NCI-H345 (cell line): ENCODE results near the gene PLEKHM3.
"Not testable (repeated sequence)": the region's sequence is repeated elsewhere in the genome, so short reads cannot be mapped to it uniquely, and the experiment has no call there.

Source experiments
- DNase-seq: peaks from one replicate; lab custom pipeline; 2025; lab: John Stamatoyannopoulos, UW

The PLEKHM3 gene

DNA sequence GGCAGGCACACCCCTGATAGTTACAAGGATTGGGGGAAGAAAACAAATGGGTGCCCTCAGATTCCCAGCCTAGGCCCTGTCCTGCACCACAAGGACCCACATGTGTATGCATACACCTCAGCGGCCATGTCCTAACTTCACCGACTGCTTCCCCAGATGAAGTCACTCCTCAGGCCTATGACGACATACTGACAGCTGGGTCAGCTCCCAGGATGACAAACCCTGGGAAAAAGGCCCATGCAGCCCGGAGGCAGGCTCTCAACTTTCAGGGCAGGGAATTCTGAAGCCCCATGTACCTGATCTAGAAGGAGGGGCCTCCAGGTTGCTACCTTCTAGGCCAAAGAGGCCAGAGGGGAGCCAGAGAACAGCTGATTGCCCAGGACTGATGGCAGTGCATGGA is 11.0 kb upstream of the PLEKHM3 start:
- DNase-seq, result no peak

DNA sequence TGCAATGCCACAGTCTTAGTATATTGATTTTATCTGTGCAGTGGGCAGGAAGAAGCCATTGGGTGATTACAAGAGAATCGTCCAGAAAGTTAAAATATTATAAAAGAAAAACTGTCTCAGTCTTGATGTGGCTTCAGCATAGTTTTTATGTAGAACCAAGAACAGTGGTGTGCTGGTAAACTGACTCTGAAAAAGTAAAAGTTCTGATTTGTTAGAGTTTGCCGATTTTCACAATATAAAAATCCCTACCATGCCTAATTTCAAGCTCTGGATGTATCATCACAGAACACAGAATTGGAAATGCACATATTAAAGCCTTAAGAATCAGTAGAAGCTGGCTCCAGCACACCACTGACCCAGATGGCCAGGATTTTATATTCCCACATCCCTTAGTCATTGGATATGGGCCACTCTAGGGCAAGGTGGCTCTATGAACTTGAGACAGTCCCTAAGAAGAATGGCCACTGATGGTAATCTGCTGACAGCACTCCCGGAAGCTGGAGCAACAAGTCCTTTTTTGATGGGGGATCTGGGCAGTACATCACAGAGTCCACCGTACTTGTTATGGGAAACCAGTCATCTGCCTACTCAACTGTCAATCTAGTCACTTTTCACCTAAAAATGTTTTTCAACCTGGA is 9.3 kb upstream of the PLEKHM3 start:
- no peak for DNase-seq

DNA sequence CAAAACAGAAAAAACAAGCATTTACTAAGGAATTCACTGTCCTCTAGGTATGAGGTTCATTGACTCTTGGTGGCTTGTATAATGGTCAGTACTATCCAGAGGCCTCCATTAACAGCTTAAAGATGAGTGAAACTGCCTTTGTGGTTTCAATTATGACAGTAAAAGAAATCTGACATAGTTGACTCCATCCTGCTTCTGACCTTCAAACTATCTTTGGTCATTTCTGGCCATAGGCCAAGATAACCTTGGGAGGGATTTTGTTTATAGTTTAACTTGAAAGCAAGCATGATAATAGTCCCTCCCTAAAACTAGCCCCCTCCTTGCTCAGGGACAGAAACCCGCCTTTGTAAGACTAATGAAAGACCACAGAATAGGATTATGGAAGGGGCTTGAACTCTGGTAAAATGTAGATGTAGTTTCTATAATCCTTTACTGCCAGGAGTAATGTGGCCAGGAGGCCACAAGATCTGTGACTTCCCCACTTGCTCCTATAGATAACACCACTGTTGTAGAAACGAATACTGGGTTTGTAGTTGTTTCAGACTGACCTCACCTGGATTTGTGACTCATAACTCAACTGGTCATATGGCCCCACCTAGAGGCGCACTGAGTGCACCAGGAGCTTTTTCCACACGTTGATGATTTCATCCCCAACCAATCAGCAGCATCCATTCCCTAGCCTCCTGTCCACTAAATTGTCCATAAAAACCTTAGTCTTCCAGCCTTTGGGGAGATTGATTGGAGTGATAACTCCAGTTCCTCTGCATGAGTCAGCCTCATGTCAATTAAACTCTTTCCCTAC is 8.6 kb upstream of the PLEKHM3 start:
- no peak for DNase-seq

DNA sequence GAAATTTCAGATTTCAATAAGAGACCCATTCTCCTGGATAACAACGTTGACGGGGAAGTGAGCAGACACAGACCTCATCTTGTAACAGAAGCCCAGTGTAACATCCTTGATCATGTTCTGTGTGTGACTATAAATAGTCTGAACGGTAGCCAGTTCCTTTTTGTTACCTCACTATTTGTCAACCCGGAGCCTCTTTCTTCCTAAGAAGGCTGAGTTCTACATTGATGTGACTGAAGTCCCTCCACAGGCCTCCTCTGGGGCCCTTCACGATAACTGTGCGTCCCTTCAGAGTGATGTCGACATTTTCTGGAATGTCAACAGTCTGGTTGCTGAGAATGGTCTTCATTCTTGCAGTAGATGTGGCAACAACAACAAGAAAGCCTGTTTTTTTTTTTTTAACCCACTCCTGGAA is 6.3 kb upstream of the PLEKHM3 start:
- DNase-seq, result no peak

DNA sequence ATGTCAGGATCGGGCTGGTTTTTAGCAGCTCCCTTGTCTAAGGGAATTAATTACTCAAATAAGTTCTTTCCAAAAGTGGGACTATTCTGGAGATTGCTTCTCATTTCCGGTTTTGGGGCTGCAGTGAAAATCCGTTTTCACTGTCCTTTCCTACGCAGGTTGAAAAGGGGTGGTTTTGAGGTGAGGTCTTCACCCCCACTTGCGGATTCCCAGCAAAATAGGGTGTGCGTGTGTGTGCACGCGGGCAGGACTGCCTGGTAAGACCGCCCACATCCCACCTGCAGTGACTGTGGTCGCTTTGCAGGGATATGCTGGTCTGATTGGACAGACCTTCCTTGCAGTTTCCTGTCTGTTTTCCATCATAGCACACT is 472 bp upstream of the PLEKHM3 start:
- DNase-seq, result peak; percentile 51

DNA sequence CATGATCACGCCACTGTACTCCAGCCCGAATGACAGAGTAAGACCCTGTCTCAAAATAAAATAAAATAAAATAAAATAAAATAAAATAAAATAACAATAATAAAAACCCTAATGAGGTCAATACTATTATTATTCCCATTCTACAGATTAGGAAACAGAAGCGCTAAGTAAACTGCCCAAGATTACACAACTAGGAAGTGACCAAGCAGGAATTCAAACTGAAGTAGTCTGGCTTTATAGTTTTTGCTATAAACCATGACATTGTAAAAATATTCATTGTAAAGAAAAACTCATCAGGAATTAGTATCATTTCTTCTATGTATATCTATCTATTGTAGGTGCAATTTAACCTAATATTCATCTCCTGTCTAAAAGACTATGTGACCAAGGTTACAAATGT is 1.2 kb downstream of the PLEKHM3 start:
- no peak for DNase-seq

DNA sequence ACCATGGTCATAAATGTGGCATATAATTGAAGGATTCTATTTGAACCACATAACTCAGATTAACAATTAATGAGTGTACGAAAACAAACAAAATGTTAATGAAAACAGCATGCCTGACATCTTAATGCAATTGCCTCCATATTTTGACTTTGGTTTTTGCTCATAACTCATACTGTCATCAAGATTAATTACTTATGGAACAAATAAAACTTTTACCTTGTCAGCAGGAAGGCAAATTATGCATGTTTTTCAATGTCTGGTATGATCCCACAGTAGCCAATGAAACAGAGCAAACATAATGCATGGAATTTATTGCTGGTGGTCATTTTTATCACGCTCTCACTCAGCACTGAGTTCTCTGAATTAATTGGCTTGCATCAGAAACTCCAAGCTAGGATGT is 5.1 kb downstream of the PLEKHM3 start:
- DNase-seq, result no peak

DNA sequence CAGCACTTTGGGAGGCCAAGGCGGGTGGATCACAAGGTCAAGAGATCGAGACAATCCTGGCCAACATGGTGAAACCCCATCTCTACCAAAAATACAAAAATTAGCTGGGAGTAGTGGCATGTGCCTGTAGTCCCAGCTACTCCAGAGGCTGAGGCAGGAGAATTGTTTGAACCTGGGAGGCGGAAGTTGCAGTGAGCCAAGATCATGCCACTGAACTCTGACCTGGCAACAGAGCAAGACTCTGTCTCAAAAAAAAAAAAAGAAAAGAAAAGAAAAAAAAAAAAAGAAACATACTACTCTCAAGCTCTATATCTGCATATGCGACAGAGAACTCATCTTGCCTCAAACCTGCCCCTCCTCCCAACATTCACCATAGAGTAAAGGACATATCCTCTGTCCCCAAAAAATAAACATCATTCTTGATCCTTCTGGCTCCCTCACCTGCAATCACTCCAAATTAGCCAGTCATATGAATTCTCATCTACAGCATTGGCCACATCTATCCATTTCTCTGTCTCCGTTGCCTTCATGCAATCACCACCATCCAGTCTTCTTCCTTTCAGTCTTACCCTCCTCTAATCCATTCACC is 7.1 kb downstream of the PLEKHM3 start:
- not testable (repeated sequence) for DNase-seq

DNA sequence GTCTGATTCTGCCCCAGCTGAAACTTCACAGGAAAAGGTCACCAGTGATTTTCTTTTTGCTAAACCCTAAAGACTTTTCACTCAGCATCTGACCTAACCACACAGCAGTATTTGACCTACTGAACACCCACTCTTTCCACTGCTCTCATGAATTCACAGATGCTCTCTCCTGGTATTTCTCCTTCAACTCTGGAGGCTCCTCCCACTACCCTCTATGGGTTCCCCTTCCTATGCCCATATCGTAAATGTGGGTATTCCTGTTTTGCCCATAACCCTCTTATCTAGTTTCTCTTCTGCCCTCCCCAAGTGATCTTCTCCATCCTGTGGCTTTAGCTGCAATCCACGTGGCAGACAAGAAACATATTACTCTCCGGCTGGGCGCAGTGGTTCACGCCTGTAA is 7.6 kb downstream of the PLEKHM3 start:
- DNase-seq, result no peak

DNA sequence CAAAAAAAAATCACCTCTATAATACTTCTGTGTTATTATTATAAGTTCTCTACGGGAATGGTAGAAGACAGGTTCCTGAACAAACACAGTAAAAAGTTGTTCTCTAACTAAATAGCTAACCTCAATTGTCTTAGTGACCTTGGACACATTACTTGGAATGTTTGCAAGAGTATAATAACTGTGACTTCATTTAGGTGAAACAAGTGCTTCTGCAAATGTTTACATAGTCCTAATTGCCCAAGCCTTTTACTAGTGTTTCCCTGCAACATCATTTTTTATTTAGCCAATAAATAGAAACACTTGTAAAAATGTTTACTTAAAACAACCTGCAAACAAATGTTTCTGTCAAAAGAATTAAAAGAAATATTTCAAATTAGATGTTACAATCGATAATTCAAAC is 9.9 kb downstream of the PLEKHM3 start:
- peak; percentile 8 for DNase-seq

DNA sequence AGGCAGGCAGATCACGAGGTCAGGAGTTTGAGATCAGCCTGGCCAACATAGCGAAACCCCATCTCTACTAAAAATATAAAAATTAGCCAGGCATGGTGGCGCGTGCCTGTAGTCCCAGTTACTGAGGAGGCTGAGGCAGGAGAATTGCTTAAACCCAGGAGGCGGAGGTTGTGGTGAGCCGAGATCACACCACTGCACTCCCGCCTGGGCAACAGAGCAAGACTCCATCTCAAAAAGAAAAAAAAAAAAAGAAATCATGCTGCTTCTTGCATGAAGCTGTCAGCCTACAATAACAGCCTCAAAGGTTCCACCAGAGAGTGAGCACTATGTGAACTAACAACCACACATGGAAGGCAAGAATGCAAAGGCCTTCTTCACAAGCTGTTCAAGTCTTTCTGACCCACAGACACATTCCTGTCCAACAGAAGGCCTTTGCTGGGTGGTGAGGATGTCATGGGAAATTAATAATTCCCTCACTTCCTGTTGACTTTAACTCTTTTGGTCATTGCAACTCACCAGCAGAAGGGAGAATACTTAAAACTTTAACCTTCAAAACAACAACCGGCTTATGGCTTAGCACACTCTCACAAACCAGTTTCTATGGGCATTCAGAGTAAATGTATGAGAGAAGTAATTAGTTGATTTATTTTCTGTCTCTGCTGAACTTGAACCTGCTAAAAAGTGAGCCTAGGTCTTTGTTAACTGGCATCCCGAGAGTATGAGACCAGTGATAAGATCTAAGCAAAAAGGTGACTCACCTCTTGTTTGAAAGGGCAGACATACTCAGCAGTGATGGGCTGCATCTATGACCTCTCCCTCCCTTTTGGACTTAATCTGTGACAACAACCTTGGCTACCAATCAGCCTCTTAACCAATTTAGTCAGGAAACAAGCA is 11.8 kb downstream of the PLEKHM3 start:
- DNase-seq, result no peak

DNA sequence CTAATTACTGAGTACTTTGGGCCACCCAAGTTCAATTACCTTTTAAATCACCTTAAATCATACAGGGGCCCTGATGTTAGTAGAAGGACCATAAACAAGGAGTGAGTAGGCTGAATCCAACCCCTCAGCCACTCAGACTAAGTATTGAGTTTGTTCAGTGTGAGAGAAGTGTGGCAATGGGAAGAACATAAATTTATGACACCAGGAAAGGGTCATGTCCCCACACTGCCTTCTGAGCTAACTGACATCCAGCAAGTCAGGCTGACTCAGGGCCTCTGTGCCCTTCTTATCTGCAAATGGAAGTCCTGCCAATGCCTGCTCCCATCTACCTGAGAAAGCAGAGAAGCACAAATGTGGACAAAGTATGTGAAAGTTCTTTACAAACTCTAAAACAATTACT is 12.9 kb downstream of the PLEKHM3 start:
- no peak for DNase-seq

DNA sequence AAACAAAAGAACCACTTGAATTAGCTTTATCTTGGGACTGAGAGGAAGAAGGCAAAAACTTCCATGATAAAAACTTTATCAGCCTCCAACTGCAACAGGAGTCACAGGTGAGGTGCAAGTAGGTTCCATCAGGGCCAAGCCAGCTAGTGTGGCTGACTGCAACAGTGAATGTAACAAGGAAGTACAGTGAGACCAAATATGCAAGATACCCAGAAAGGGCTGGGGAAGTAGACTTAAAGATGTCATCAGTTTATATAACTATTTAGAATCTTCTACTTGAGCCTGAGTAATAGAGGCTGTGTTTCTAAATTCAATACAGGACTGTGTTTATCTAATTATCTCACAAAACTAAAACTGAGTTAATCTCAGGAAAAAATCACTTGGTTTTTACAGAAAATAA is 14.8 kb downstream of the PLEKHM3 start:
- no peak for DNase-seq

DNA sequence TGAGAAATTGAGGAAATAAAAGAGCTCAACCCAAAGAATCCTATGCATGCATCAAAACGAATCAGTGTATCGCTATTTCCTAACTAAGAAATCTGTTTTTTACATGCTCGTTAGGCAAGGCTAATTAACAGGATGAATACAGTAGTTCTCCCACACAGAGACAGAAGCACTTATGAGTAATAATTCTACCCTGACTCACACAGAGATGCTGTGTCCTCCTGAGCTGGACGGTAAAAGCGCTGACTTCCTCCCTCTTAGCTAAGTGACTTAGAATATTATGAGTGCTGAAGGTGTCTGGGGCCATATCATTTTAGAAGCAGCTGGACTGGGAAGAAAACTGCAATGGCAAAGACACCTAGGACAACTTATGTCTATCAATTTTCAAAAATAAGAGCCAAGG is 18.5 kb downstream of the PLEKHM3 start:
- no peak for DNase-seq

DNA sequence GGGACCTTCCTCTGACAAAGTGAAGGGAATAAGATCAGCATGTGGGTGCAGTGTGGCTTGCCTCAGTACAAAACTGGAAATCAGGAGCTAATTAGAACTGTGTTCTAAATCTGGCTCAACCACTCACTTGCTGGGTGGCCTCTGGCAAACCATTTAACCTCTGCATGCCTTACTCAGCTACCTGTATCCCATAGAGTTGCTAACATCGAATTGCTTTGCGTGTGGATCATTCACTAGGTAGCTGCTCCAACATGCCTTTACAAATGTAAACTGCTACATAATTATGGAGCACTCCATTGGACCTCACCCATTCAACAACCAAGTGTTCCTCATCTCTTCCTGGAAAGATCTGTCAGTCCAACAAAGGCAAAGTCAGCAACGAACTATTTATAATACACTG is 19.0 kb downstream of the PLEKHM3 start:
- DNase-seq, result no peak

DNA sequence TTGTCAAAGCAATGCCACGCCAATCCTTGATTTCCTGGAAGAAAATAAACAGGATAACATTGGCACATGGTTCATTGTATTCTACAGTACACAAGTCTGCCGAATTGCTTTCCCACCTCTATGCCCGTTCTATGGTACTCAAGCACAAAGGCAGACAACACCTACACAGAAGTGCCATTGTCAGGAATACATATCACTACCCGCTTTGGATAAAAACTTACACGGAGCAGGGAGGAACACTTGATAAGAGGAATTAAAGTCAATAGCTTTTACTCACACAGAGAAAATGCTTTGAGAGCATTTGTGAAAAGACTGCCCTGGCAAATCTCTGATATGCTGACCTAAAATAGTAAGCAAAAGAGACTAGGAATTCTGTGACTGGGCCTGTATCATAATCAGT is 23.4 kb downstream of the PLEKHM3 start:
- no peak for DNase-seq

DNA sequence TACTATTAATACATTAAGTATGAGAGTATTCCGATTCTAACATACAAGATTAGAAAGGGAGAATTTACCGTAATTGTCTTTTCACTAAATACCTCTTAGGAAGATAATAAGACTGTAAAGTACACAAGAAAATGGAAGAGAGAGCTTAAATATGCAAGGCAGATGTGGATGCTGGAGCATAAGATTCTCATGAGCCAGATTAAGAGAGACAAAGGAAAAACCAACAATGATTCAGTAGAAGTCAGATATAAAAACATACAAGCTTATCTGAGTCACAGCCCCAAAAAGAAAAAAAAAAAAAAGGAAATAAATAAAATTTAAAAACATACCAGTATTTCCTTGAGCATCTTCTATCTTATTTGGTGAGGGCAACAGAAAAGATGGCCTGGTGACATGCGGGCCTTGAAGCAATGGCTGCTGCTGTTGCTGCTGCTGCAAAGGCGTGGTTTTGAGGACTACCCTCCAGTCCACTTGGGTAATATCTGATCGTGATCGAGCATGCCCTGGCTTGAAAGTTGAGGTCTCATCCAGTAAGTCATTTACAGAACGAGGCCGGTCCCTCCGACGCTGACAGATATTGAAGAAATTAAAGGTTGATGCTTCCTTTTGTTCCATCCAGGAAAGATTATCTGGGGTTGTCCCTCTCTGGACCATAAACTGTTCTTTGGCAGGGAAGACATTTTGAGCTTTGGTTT is 24.5 kb downstream of the PLEKHM3 start:
- no peak for DNase-seq

DNA sequence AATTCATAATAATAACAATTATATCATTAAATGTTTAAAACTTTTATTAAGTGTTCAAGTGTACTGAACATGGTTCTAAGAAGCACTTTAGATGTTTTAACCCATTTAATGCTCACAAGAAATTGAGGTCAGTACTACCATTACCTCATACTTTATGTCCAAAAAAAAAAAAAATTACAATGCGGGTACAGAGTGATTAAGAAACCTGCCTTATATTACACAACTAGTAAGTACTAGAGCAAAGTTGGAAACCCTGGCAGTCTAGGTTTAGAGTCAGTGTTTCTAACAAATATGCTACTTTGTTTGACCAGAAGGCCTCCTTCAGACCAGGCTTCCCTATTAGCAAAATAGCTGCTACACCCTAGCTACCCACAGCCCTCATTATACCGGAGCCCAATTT is 28.5 kb downstream of the PLEKHM3 start:
- no peak for DNase-seq

DNA sequence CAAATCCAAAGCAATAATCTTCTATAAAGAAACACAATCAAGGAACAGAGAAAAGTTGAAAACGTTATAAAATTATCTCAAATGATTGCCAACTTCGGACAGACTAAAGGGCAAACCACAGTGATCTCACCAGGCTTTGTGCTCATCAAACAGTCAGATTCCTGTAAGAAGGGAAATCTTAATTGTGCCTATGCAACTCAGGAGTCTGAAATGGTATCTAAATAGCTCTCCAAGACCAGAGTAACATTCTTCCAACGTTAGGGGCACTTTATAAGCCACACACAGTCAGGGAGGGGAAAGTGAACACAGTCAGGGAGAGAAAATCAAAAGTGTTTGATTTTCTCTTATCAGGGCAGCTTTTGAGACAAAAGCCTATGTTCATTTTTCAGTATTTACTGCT is 29.4 kb downstream of the PLEKHM3 start:
- no peak for DNase-seq

DNA sequence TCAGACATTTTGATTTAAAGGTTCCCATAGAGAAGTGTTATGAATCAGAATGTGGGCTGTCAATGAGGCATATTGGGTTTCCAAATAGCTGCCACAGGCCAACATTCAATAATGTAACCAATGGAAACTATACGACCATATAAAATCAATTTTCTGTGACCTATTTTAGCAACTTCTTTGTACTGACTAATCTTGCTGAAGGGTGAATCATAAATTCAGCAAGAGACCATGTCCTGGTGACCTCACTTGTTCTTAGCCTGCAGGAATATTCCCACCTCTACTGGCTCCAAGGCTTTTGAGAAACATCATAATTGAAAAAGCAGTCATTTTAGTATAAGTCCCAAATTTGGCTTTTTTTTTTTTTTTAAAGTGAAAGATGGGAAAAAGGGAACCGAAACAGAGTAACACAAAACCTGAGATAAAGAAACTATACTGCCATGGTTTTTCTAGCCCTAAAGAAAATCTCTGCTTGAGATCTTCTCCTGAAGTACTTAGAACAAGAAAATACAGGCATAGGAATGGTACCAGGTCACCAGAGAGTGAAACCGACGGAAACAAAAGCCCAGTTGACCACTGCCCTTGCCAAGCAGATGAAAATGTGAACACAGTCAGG is 32.1 kb downstream of the PLEKHM3 start:
- no peak for DNase-seq

DNA sequence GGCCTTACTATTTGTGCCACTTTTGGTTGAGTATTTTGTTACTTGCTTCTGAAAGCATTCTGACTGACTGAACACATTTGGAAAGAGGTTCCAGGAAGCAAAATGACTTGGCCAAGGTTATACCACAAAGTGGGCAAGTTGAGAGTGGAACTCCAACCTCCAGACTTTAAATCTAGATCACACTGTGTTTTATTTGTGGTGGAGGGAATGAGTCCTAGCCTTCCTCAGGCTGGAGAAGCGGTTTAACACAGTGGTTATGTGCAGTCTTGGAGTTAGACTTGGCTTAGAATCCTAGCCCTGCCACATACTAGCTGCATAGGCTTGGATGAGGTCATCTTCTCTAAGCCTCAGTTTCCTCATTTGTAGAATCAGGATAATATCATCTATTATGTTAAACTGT is 33.4 kb downstream of the PLEKHM3 start:
- DNase-seq, result no peak

DNA sequence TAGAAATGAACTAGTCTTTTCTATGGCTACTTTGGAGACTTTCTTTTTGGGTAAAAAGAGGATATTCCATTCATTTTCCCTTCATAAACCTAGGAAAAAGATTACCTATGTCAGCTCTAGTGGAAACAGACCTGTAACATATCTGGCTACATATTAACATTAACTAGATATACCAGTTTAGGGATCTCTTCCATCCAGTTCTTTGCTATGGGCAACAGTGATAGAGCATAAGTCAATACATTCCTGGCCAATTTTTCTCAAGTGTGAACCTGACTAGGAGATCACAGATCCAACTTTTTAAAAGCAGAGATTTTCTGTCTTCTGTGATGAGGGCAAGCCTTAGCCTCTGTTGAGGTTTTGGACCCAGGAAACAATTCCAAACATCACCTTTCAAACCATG is 34.5 kb downstream of the PLEKHM3 start:
- no peak for DNase-seq
